ENCODE data around the gene KYAT1. TPM values are rescaled to one million over a fixed set of nuclear protein-coding genes. Genes with fewer than 3 reads are reported as not detected.

The KYAT1 gene
- total RNA-seq, 1 experiment from 2014 or later, result 34.1 TPM

DNA sequence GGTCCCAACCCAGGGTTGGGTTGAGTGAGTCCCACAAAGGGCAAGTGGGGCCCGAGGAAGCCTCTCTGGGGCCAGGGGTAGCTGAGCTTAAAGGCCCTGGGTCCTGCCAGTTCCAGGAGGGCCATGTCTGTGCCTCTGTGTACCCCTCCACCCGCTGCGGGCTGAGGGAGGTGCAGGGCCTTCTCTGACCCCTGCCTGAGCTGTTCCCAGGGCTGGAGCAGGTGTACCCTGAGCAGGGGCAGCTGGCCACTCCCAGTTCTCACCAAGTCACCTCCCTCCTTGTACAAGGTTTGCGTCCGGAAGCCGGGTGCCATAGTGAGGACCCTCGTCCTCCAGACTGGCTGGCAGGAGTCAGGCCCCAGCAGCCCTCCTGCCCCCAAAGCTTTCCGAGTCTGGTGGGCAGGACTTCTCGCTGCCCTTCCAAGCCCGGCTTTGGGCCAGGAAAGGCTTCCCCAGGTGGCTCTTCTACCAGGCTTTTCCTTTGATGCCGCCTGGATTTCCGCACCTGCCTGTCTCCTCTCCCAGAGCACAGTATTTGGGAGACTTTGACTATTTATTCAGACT, 72.6 kb downstream of the KYAT1 start:
- Mint-ChIP-seq H3K27ac (no peak overlapping the region), H3K9me3 (no peaks in the 10 kb centered on the region), H3K4me3 (no peak overlapping the region), H3K27me3 (ENCODE audit: low read depth) (no peaks in the 10 kb centered on the region), H3K36me3 (peaks cover 8% of the 10 kb centered on the region), H3K4me1 (no peaks in the 10 kb centered on the region; the same call in 1 of the 2 replicates)
- no peak for TF ChIP-seq JAZF1 (CRISPR knock-in tag; IDR thresholded peaks at IDR 0.05)
- TF ChIP-seq SMAD4 (CRISPR knock-in tag; IDR thresholded peaks at IDR 0.05), result no peak
- no peak for TF ChIP-seq NR3C1 (CRISPR knock-in tag; conservative IDR thresholded peaks at IDR 0.05; ENCODE audit: low read depth)
- TF ChIP-seq USF1 (CRISPR knock-in tag; IDR thresholded peaks at IDR 0.05), result no peak
- TF ChIP-seq USF2 (CRISPR knock-in tag; IDR thresholded peaks at IDR 0.05), result no peak
- TF ChIP-seq FOXK1 (CRISPR knock-in tag; IDR thresholded peaks at IDR 0.05), result no peak
- TF ChIP-seq OVOL2 (CRISPR knock-in tag; IDR thresholded peaks at IDR 0.05; ENCODE audit: borderline replicate concordance), result no peak
- no peak for TF ChIP-seq CDX4 (CRISPR knock-in tag; IDR thresholded peaks at IDR 0.05; ENCODE audit: borderline replicate concordance)
- no peak for TF ChIP-seq NFATC4 (CRISPR knock-in tag; IDR thresholded peaks at IDR 0.05)
- TF ChIP-seq, protein P1, sequence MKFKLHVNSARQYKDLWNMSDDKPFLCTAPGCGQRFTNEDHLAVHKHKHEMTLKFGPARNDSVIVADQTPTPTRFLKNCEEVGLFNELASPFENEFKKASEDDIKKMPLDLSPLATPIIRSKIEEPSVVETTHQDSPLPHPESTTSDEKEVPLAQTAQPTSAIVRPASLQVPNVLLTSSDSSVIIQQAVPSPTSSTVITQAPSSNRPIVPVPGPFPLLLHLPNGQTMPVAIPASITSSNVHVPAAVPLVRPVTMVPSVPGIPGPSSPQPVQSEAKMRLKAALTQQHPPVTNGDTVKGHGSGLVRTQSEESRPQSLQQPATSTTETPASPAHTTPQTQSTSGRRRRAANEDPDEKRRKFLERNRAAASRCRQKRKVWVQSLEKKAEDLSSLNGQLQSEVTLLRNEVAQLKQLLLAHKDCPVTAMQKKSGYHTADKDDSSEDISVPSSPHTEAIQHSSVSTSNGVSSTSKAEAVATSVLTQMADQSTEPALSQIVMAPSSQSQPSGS (CRISPR knock-in tag; IDR thresholded peaks at IDR 0.05; ENCODE audit: borderline replicate concordance, low read depth), result no peak
- TF ChIP-seq GABPB1 (CRISPR knock-in tag; IDR thresholded peaks at IDR 0.05), result no peak
- POLR2A ChIA-PET, result no interaction called here
- CTCF ChIA-PET, result interaction anchor here (0.9 to 2.3 kb wide), 6 partner anchors 9 to 136 kb away, joined by 3 to 13 read pairs (median 8); partner anchors contain the start of gene ENDOG
- ATAC-seq (no peak), DNase-seq (ENCODE audit: low spot score) (no peak)

DNA sequence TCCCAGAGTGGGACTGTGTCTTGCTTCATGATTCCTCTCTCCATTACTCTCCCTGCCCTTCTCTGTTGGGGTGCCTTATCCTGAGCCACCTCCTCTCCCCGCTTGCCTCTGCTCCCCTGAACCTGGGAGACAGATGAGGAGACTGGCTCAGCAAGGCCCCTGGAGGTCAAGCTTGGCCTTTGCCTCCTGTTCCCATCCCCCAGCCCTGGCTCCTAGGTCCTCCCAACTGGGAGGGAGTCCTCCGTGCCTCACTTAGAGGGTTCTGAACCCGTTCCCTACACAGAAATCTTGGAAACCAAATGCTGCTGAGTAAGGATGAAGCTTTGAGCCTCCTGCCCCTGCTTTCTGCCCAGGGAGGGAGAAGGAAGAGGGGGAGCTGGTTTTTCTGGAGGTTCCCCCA, 73.2 kb downstream of the KYAT1 start:
- Mint-ChIP-seq H3K27ac (no peak overlapping the region), H3K27me3 (ENCODE audit: low read depth) (no peaks in the 10 kb centered on the region), H3K36me3 (peaks cover 12% of the 10 kb centered on the region), H3K4me3 (no peak overlapping the region), H3K4me1 (no peaks in the 10 kb centered on the region; the same call in 1 of the 2 replicates), H3K9me3 (no peaks in the 10 kb centered on the region)
- CTCF ChIA-PET, result interaction anchor here (0.9 to 2.3 kb wide), 2 partner anchors 10 to 135 kb away, joined by 3 to 11 read pairs; partner anchors contain the start of gene ENDOG
- no peak for DNase-seq (ENCODE audit: low spot score)
- TF ChIP-seq ZNF263 (CRISPR knock-in tag; IDR thresholded peaks at IDR 0.05; ENCODE audit: low read depth) (0 out of 2 replicates have a peak, but pooled peaks have one; percentile 14), CREM (CRISPR knock-in tag; IDR thresholded peaks at IDR 0.05) (no peak)
- ATAC-seq, result no peak
- POLR2A ChIA-PET, result no interaction called here

DNA sequence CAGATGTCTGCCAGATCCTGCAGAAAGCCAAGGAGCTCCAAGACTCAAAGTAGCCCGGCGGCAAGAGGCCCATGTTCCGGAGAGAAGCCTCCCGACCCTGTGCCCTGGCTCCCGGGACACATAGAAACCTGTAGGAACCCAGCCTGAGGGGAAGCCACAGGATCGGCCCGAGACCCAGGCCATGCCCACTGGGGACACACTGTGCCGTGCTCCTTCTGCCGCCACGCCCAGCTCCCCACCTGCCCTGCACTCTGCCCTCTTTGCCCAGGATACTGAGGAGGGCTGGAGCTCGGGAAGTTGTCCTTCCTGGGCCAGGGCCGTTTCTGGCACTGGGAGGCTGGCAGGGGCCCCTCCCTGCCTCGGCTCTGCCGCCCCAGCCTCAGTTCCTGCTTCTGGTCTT, 73.9 kb downstream of the KYAT1 start:
- peaks cover 19% of the 10 kb centered on the region for H3K36me3 Mint-ChIP-seq
- no peaks in the 10 kb centered on the region for H3K9me3 Mint-ChIP-seq
- no peaks in the 10 kb centered on the region; the same call in 1 of the 2 replicates for H3K4me1 Mint-ChIP-seq
- no peaks in the 10 kb centered on the region for H3K27me3 Mint-ChIP-seq (ENCODE audit: low read depth)
- TF ChIP-seq, protein P2, sequence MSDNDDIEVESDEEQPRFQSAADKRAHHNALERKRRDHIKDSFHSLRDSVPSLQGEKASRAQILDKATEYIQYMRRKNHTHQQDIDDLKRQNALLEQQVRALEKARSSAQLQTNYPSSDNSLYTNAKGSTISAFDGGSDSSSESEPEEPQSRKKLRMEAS (CRISPR knock-in tag; IDR thresholded peaks at IDR 0.05), result no peak
- no peak for TF ChIP-seq ZNF396 (CRISPR knock-in tag; IDR thresholded peaks at IDR 0.05; ENCODE audit: borderline replicate concordance)
- TF ChIP-seq ZNF232 (CRISPR knock-in tag; IDR thresholded peaks at IDR 0.05), result no peak
- TF ChIP-seq ZNF317 (CRISPR knock-in tag; IDR thresholded peaks at IDR 0.05; ENCODE audit: borderline replicate concordance, low read depth), result no peak
- no peak for TF ChIP-seq TP53 (CRISPR knock-in tag; IDR thresholded peaks at IDR 0.05)
- TF ChIP-seq EMX1 (CRISPR knock-in tag; IDR thresholded peaks at IDR 0.05), result no peak
- TF ChIP-seq, protein P3, sequence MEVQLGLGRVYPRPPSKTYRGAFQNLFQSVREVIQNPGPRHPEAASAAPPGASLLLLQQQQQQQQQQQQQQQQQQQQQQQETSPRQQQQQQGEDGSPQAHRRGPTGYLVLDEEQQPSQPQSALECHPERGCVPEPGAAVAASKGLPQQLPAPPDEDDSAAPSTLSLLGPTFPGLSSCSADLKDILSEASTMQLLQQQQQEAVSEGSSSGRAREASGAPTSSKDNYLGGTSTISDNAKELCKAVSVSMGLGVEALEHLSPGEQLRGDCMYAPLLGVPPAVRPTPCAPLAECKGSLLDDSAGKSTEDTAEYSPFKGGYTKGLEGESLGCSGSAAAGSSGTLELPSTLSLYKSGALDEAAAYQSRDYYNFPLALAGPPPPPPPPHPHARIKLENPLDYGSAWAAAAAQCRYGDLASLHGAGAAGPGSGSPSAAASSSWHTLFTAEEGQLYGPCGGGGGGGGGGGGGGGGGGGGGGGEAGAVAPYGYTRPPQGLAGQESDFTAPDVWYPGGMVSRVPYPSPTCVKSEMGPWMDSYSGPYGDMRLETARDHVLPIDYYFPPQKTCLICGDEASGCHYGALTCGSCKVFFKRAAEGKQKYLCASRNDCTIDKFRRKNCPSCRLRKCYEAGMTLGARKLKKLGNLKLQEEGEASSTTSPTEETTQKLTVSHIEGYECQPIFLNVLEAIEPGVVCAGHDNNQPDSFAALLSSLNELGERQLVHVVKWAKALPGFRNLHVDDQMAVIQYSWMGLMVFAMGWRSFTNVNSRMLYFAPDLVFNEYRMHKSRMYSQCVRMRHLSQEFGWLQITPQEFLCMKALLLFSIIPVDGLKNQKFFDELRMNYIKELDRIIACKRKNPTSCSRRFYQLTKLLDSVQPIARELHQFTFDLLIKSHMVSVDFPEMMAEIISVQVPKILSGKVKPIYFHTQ (CRISPR knock-in tag; IDR thresholded peaks at IDR 0.05), result no peak
- no peak for TF ChIP-seq GABPB1 (CRISPR knock-in tag; IDR thresholded peaks at IDR 0.05)
- TF ChIP-seq HMGA2 (CRISPR knock-in tag; IDR thresholded peaks at IDR 0.05), result no peak
- no peak overlapping the region for H3K27ac Mint-ChIP-seq
- CTCF ChIA-PET, result interaction anchor here (2.3 kb wide), 1 partner anchor 10 kb away, joined by 11 read pairs; the partner anchor contains the start of gene ENDOG
- POLR2A ChIA-PET, result interaction anchor here (0.6 kb wide), 1 partner anchor 132 kb away, joined by 4 read pairs; no protein-coding TSS in a partner anchor
- H3K4me3 Mint-ChIP-seq, result no peak overlapping the region
- DNase-seq (ENCODE audit: low spot score) (no peak), ATAC-seq (no peak)
